Measurements from ENCODE around the gene CRHR1.

CRHR1 gene

DNA sequence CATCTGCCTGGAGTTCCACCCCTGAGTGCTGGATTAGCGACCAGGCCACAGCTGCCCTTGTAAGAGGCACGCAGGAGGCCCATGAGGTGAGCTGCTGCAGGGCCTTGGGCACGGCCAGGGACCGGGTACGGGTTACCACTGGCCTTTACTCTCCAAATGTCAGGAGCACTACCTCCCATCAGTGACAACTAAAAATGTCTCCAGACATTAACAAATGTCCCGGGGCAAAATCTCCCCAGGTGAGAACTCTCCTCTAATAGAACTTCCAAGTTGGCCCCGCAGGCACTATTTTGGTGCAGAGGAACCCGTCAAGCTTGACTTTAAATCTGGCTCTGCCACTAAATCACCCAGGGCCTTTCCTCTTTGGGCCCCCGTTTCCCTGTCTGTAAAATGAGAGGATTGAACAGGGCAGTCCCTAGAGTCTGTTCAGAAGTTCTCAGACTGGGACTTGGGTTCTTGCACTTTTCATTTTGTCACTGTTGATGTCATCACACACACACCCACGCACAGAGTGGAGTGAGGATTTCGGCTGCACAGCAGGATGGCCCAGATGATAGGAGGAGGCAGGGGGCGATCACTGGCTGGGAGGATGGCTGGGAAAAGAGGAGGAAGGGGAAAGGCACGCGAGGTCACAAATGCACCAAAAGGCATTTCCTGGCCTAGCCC lies 85.7 kb downstream of the CRHR1 start:
- H3K9me3 ChIP-seq (ENCODE audit: insufficient read depth, low read length, severe bottlenecking) = no peaks in the 10 kb centered on the region
- H3K79me2 ChIP-seq (ENCODE audit: insufficient read depth, low read length) = no peaks in the 10 kb centered on the region
- no peak for DNase-seq
- H3K4me3 ChIP-seq (ENCODE audit: low read depth in 1 of 2, low read length in 2 of 2) = no peak overlapping the region
- TF ChIP-seq EZH2 (IDR thresholded peaks at IDR 0.05; ENCODE audit: borderline replicate concordance, low read depth, low read length, severe bottlenecking) = no peak
- TF ChIP-seq, protein P1, sequence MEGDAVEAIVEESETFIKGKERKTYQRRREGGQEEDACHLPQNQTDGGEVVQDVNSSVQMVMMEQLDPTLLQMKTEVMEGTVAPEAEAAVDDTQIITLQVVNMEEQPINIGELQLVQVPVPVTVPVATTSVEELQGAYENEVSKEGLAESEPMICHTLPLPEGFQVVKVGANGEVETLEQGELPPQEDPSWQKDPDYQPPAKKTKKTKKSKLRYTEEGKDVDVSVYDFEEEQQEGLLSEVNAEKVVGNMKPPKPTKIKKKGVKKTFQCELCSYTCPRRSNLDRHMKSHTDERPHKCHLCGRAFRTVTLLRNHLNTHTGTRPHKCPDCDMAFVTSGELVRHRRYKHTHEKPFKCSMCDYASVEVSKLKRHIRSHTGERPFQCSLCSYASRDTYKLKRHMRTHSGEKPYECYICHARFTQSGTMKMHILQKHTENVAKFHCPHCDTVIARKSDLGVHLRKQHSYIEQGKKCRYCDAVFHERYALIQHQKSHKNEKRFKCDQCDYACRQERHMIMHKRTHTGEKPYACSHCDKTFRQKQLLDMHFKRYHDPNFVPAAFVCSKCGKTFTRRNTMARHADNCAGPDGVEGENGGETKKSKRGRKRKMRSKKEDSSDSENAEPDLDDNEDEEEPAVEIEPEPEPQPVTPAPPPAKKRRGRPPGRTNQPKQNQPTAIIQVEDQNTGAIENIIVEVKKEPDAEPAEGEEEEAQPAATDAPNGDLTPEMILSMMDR (IDR thresholded peaks at IDR 0.05; ENCODE audit: borderline replicate concordance, extremely low read depth, low read length, poor library complexity, severe bottlenecking) = no peak
- H2AFZ ChIP-seq (ENCODE audit: low read depth, low read length) = no peak overlapping the region
- no peak overlapping the region for H3K4me2 ChIP-seq (ENCODE audit: insufficient read depth, low read length)
- no peaks in the 10 kb centered on the region for H3K4me1 ChIP-seq (ENCODE audit: insufficient read depth, low read length)
- peaks cover 30% of the 10 kb centered on the region for H3K27me3 ChIP-seq (ENCODE audit: insufficient read depth, low read length, poor library complexity)
- H3K9ac ChIP-seq (ENCODE audit: low read depth, low read length) = no peak overlapping the region
- H3K36me3 ChIP-seq (ENCODE audit: insufficient read depth, low read length) = no peaks in the 10 kb centered on the region
- ATAC-seq (ENCODE audit: insufficient read depth, low read depth) = no peak
- H3K27ac ChIP-seq (ENCODE audit: low read length) = no peak overlapping the region
- no peaks in the 10 kb centered on the region for H4K20me1 ChIP-seq (ENCODE audit: insufficient read depth, low read length)

DNA sequence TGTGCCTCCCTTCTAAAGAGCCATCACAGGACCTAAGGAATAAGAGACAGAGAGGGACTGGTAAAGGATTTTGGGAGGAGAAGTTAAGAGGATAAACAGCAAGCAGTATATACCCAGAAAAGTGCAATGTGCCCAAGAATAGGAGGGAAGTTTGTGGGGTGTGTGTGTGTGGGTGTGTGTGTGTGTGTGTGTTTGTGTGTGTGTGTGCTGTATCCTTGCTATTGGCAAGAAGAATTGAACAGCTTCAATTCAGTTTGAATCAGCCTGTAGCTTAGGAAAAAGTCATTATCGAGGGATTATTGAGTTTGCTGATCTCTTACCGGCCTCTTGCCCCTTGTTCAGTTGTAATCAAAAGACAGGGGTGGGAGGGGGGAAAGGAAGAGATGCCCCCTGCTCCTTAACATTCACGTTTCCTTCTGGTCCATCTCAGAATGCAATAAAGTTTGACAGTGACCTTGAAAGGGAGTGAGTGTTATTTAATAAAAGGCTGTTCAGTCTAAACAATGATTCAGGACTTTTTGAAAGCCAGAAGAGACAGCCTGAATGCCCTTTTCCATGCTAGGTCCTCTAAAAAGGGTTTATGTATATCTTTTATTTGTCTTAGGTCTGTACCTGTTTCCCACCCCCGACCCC lies 86.3 kb downstream of the CRHR1 start:
- Histone ChIP-seq H3K4me3 (ENCODE audit: low read depth in 1 of 2, low read length in 2 of 2) (no peak overlapping the region), H3K4me2 (ENCODE audit: insufficient read depth, low read length) (no peak overlapping the region), H3K79me2 (ENCODE audit: insufficient read depth, low read length) (no peaks in the 10 kb centered on the region), H3K4me1 (ENCODE audit: insufficient read depth, low read length) (no peaks in the 10 kb centered on the region), H3K36me3 (ENCODE audit: insufficient read depth, low read length) (no peaks in the 10 kb centered on the region), H3K27ac (ENCODE audit: low read length) (no peak overlapping the region), H3K9me3 (ENCODE audit: insufficient read depth, low read length, severe bottlenecking) (no peaks in the 10 kb centered on the region), H2AFZ (ENCODE audit: low read depth, low read length) (no peak overlapping the region), H3K27me3 (ENCODE audit: insufficient read depth, low read length, poor library complexity) (peaks cover 25% of the 10 kb centered on the region), H3K9ac (ENCODE audit: low read depth, low read length) (no peak overlapping the region), H4K20me1 (ENCODE audit: insufficient read depth, low read length) (no peaks in the 10 kb centered on the region)
- ATAC-seq (ENCODE audit: insufficient read depth, low read depth) (no peak), DNase-seq (no peak)
- TF ChIP-seq, protein P1 (IDR thresholded peaks at IDR 0.05; ENCODE audit: borderline replicate concordance, extremely low read depth, low read length, poor library complexity, severe bottlenecking) = no peak
- no peak for TF ChIP-seq EZH2 (IDR thresholded peaks at IDR 0.05; ENCODE audit: borderline replicate concordance, low read depth, low read length, severe bottlenecking)

DNA sequence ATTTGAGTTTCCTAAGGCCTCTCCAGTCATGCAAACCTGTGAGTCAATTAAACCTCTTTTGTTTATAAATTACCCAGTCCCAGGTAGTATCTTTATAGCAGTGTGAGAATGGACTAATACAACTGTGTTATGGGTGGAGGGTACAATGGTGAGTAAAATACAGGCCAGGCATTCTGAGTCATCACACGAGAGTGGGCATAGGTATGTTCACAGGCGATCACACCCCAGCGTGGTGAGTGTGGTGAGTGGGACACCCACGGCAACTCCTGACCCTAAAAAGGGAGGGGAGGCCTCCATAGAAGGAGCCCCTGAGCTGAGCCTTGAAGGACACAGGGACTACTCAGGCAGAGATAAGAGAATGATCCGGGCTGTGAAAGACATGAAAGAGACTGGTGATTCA lies 87.6 kb downstream of the CRHR1 start:
- no peak for TF ChIP-seq EZH2 (IDR thresholded peaks at IDR 0.05; ENCODE audit: borderline replicate concordance, low read depth, low read length, severe bottlenecking)
- TF ChIP-seq, protein P1 (IDR thresholded peaks at IDR 0.05; ENCODE audit: borderline replicate concordance, extremely low read depth, low read length, poor library complexity, severe bottlenecking) = no peak

More for the DNA sequence above, 87.6 kb downstream of the CRHR1 start:
- no peak overlapping the region for H3K27ac ChIP-seq (ENCODE audit: low read length)
- H4K20me1 ChIP-seq (ENCODE audit: insufficient read depth, low read length) = no peaks in the 10 kb centered on the region
- H3K36me3 ChIP-seq (ENCODE audit: insufficient read depth, low read length) = no peaks in the 10 kb centered on the region
- H3K27me3 ChIP-seq (ENCODE audit: insufficient read depth, low read length, poor library complexity) = peaks cover 22% of the 10 kb centered on the region
- H3K79me2 ChIP-seq (ENCODE audit: insufficient read depth, low read length) = no peaks in the 10 kb centered on the region
- H2AFZ ChIP-seq (ENCODE audit: low read depth, low read length) = no peak overlapping the region
- H3K9ac ChIP-seq (ENCODE audit: low read depth, low read length) = no peak overlapping the region
- no peak for ATAC-seq (ENCODE audit: insufficient read depth, low read depth)
- no peaks in the 10 kb centered on the region for H3K9me3 ChIP-seq (ENCODE audit: insufficient read depth, low read length, severe bottlenecking)
- no peak overlapping the region for H3K4me2 ChIP-seq (ENCODE audit: insufficient read depth, low read length)
- DNase-seq = no peak
- no peaks in the 10 kb centered on the region for H3K4me1 ChIP-seq (ENCODE audit: insufficient read depth, low read length)
- H3K4me3 ChIP-seq (ENCODE audit: low read depth in 1 of 2, low read length in 2 of 2) = no peak overlapping the region
